H1 (cell line): ENCODE data around the gene UBB. TPM values are rescaled to one million over a fixed set of nuclear protein-coding genes. Genes with fewer than 3 reads are reported as not detected.
"Not testable (repeated sequence)": the region's sequence is repeated elsewhere in the genome, so short reads cannot be mapped to it uniquely, and the experiment has no call there.

Source experiments
- CTCF ChIA-PET: fragments of 300-600 bp; sonication (Branson Sonifier 250); formaldehyde crosslinking; loops from one replicate; lab custom pipeline; 2021; ENCODE audit not compliant: partially characterized antibody; lab: Charles Lee
- POLR2A ChIA-PET: fragments of 300-600 bp; sonication (Branson Sonifier 250); formaldehyde crosslinking; loops from one replicate; lab custom pipeline; 2021; ENCODE audit warnings: inconsistent platforms; ENCODE audit not compliant: partially characterized antibody; lab: Charles Lee
- DNase-seq, 2 experiments: peaks; one replicate each; pipeline versions ENCODE4 v3.0.0 to v3.0.0-alpha.2; 2010 to 2022; ENCODE audit warnings: low spot score in 2 of 2, low read depth in 1 of 2, mixed read lengths in 1 of 2
- FAIRE-seq: peaks from 2 replicates; lab custom pipeline; 2011; peaks lifted over from hg19 to GRCh38; lab: Jason Lieb, UNC
- H2AFZ ChIP-seq: 2 replicates; pipeline ENCODE4 v1.8.1; 2012; ENCODE audit warnings: low read length, inconsistent platforms
- H2AK5ac ChIP-seq: 2 replicates; pipeline ENCODE4 v1.6.1; 2013; ENCODE audit warnings: low read depth, low read length
- H2BK120ac ChIP-seq: replicated peaks from 2 replicates; pipeline ENCODE3; 2013; ENCODE audit warnings: low read depth, low read length, inconsistent platforms
- H2BK12ac ChIP-seq: 2 replicates; pipeline ENCODE4 v1.6.1; 2013; ENCODE audit warnings: low read depth, low read length
- H2BK15ac ChIP-seq: 2 replicates; pipeline ENCODE4 v1.6.1; 2013; ENCODE audit warnings: low read length
- H2BK20ac ChIP-seq: 2 replicates; pipeline ENCODE4 v1.6.1; 2013; ENCODE audit warnings: low read length
- H2BK5ac ChIP-seq: 2 replicates; pipeline ENCODE4 v1.6.1; 2013; ENCODE audit warnings: low read depth, low read length
- H3K14ac ChIP-seq: 2 replicates; pipeline ENCODE4 v1.6.1; 2013; ENCODE audit warnings: inconsistent platforms; ENCODE audit not compliant: insufficient read length
- H3K18ac ChIP-seq: 2 replicates; pipeline ENCODE4 v1.6.1; 2013; ENCODE audit warnings: low read length; ENCODE audit errors: extremely low read depth
- H3K23ac ChIP-seq: 2 replicates; pipeline ENCODE4 v1.6.1; 2013; ENCODE audit warnings: inconsistent platforms; ENCODE audit not compliant: insufficient read length
- H3K23me2 ChIP-seq: 2 replicates; pipeline ENCODE4 v1.6.1; 2013; ENCODE audit warnings: low read depth, low read length
- H3K27ac ChIP-seq: 2 replicates; pipeline ENCODE4 v1.6.1; 2011; ENCODE audit warnings: low read depth, low read length, inconsistent platforms
- H3K27me3 ChIP-seq, 4 experiments: replicated peaks in 1 of 4; 1 replicate in 1 of 4; 2 replicates in 3 of 4; pipeline versions ENCODE4 v1.6.1 to v1.8.1; 2011 to 2013; ENCODE audit warnings: low read length in 3 of 4, mild to moderate bottlenecking in 3 of 4, inconsistent platforms in 2 of 4, mixed read lengths in 2 of 4, moderate library complexity in 1 of 4; ENCODE audit not compliant: control insufficient read depth in 3 of 4, insufficient read depth in 3 of 4; ENCODE audit errors: extremely low read depth in 1 of 4
- H3K36me3 ChIP-seq, 4 experiments: 2 replicates each; pipeline versions ENCODE4 v1.6.1 to v1.8.1; 2011 to 2013; ENCODE audit warnings: mild to moderate bottlenecking in 4 of 4, low read length in 3 of 4, moderate library complexity in 2 of 4, control low read depth in 1 of 4, inconsistent platforms in 1 of 4; ENCODE audit not compliant: insufficient read depth in 4 of 4, control insufficient read depth in 2 of 4
- H3K4ac ChIP-seq: replicated peaks from 2 replicates; pipeline ENCODE3; 2013; ENCODE audit warnings: low read length, low read depth, mixed read lengths, inconsistent platforms; ENCODE audit not compliant: insufficient read length
- H3K4me1 ChIP-seq, 4 experiments: replicated peaks in 1 of 4; 1 replicate in 1 of 4; 2 replicates in 3 of 4; pipeline versions ENCODE4 v1.6.1 to v1.8.1; 2011 to 2013; ENCODE audit warnings: low read length in 3 of 4, inconsistent platforms in 2 of 4, mixed read lengths in 1 of 4; ENCODE audit not compliant: insufficient read depth in 4 of 4, control insufficient read depth in 3 of 4
- H3K4me2 ChIP-seq, 2 experiments: 2 replicates each; pipeline versions ENCODE4 v1.6.1 to v1.8.1; 2011 to 2013; ENCODE audit warnings: low read depth in 2 of 2, low read length in 2 of 2, control low read depth in 1 of 2, inconsistent platforms in 1 of 2, mild to moderate bottlenecking in 1 of 2; ENCODE audit not compliant: insufficient read depth in 1 of 2
- H3K4me3 ChIP-seq, 4 experiments: fragments of 200-600, 300-600 bp in 1 of 4; sonication (generic), shearing (Covaris generic), sonication (Bioruptor Twin) in 1 of 4; 2 replicates each; pipeline versions ENCODE4 v1.5.1 to v1.8.1; 2011 to 2016; ENCODE audit warnings: low read length in 4 of 4, low read depth in 3 of 4, control low read depth in 2 of 4, inconsistent platforms in 2 of 4, mild to moderate bottlenecking in 2 of 4, mixed read lengths in 1 of 4, moderate library complexity in 1 of 4; ENCODE audit not compliant: insufficient read depth in 2 of 4; ENCODE audit errors: extremely low read depth in 1 of 4
- H3K56ac ChIP-seq: replicated peaks from 2 replicates; pipeline ENCODE3; 2013; ENCODE audit warnings: low read depth, mild to moderate bottlenecking, mixed read lengths, low read length, inconsistent platforms; ENCODE audit not compliant: insufficient read length
- H3K79me1 ChIP-seq: 2 replicates; pipeline ENCODE4 v1.6.1; 2013; ENCODE audit warnings: low read depth, low read length, control low read depth
- H3K79me2 ChIP-seq, 2 experiments: 2 replicates each; pipeline versions ENCODE4 v1.6.1 to v1.8.1; 2012 to 2013; ENCODE audit warnings: low read length in 2 of 2, mild to moderate bottlenecking in 2 of 2, inconsistent platforms in 1 of 2; ENCODE audit not compliant: insufficient read depth in 2 of 2, control insufficient read depth in 1 of 2
- H3K9ac ChIP-seq, 4 experiments: replicated peaks in 1 of 4; 1 replicate in 1 of 4; 2 replicates in 3 of 4; pipeline versions ENCODE4 v1.6.1 to v1.8.1; 2011 to 2013; ENCODE audit warnings: low read depth in 3 of 4, low read length in 3 of 4, control low read depth in 2 of 4, mild to moderate bottlenecking in 2 of 4, moderate library complexity in 2 of 4, inconsistent platforms in 1 of 4; ENCODE audit errors: extremely low read depth in 1 of 4
- H3K9me3 ChIP-seq, 2 experiments: 2 replicates each; pipeline versions ENCODE4 v1.6.1 to v1.8.1; 2012 to 2013; ENCODE audit warnings: mild to moderate bottlenecking in 2 of 2, moderate library complexity in 2 of 2, control low read depth in 1 of 2, inconsistent platforms in 1 of 2, low read depth in 1 of 2, low read length in 1 of 2, mixed read lengths in 1 of 2; ENCODE audit not compliant: insufficient read depth in 2 of 2
- H4K20me1 ChIP-seq, 2 experiments: replicated peaks in 1 of 2; 2 replicates each; pipeline versions ENCODE3 to v1.8.1; 2011 to 2013; ENCODE audit warnings: inconsistent platforms in 2 of 2, low read length in 2 of 2, mild to moderate bottlenecking in 1 of 2; ENCODE audit not compliant: insufficient read depth in 2 of 2, control insufficient read depth in 1 of 2
- H4K5ac ChIP-seq: 2 replicates; pipeline ENCODE4 v1.6.1; 2013; ENCODE audit warnings: low read length, low read depth, mixed read lengths, inconsistent platforms; ENCODE audit not compliant: insufficient read length
- H4K8ac ChIP-seq: 2 replicates; pipeline ENCODE4 v1.8.0; 2013; ENCODE audit warnings: mild to moderate bottlenecking, moderate library complexity, low read length, inconsistent platforms; ENCODE audit not compliant: insufficient read depth; ENCODE audit errors: extremely low read depth
- H4K91ac ChIP-seq: replicated peaks from 2 replicates; pipeline ENCODE3; 2013; ENCODE audit warnings: low read length, mixed read lengths, inconsistent platforms; ENCODE audit not compliant: insufficient read length
- WGBS, 2 experiments: shearing (Covaris generic) in 1 of 2; methylation state at CpG; one replicate each; pipeline versions ENCODE4 v1.1.6 to v1.1.7; 2013 to 2015; ENCODE audit warnings: low lambda C conversion rate in 2 of 2, mixed read lengths in 2 of 2, inconsistent platforms in 1 of 2, low coverage in 1 of 2, missing lambda C conversion rate in 1 of 2; ENCODE audit not compliant: insufficient replicate concordance in 2 of 2, insufficient coverage in 1 of 2, insufficient read length in 1 of 2; ENCODE audit errors: extremely low coverage in 1 of 2, missing lambda C conversion rate in 1 of 2; 5-methylcytosine and 5-hydroxymethylcytosine counted together
- polyA plus RNA-seq, 7 experiments: library from polyadenylated mRNA; depleted of rRNA in 3 of 7; stranded (reverse) in 5 of 7; unstranded in 2 of 7; fragments of >200 nt in 5 of 7; fragments of 200-250 nt in 2 of 7; gene quantifications; 1 replicate in 5 of 7; 2 replicates in 1 of 7; 4 replicates in 1 of 7; pipeline versions ENCODE4 v1.2.1 to v1.2.3, GENCODE V29; 2011 to 2013; ENCODE audit warnings: missing spikeins in 2 of 7, mixed read lengths in 2 of 7
- total RNA-seq: library from RNA; stranded (reverse); fragmentation: NEBNext Ultra II Directional; extraction: Animal tissue kit (Norgen Biotek cat#: 25700); gene quantifications from 2 replicates; pipeline ENCODE4 v1.2.1, GENCODE V29; 2021

Gene UBB
- total and polyA plus RNA-seq, 2 of the 8 experiments (the other 6 are each of a cell fraction or from before 2014, with no cell fraction given), result 1,597 to 1,605 TPM

DNA sequence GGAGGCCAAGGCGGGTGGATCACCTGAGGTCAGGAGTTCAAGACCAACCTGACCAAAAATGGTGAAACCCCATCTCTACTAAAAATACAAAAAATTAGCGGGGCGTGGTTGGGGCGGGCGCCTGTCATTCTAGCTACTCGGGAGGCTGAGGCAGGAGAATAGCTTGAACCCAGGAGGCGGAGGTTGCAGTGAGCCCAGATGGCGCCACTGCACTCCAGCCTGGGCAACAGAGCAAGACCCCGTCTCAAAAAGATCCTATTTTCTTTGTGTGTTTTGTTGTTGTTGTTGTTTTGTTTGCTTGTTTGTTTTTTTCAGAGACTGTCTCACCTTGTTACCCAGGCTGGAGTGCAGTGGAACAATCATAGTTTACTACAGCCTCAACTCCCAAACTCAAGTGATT is 23.0 kb downstream of the UBB start:
- H3K23me2 ChIP-seq, H4K8ac ChIP-seq, H2BK20ac ChIP-seq, H3K9me3 ChIP-seq, H3K18ac ChIP-seq, H4K5ac ChIP-seq, H2BK120ac ChIP-seq, H3K36me3 ChIP-seq, FAIRE-seq, H2BK5ac ChIP-seq, H3K4me1 ChIP-seq, H3K27me3 ChIP-seq, H3K79me1 ChIP-seq, H3K27ac ChIP-seq, H3K79me2 ChIP-seq, H3K4me3 ChIP-seq, H3K4me2 ChIP-seq, H3K9ac ChIP-seq, H2BK12ac ChIP-seq, H2AFZ ChIP-seq, H4K91ac ChIP-seq, H3K14ac ChIP-seq, H3K23ac ChIP-seq, H4K20me1 ChIP-seq, H2AK5ac ChIP-seq, H3K4ac ChIP-seq, H2BK15ac ChIP-seq, DNase-seq, H3K56ac ChIP-seq: not testable (repeated sequence)
- WGBS, 2 experiments, result 95% methylated on average over 9 of the region's 9 CpGs; no CpG with 5 or more reads in 1 of the 2 experiments
- CTCF ChIA-PET, result interaction anchor here (0.5 to 3.6 kb wide), 5 partner anchors 9 to 118 kb away, joined by 3 to 17 read pairs (median 3); partner anchors contain the start of gene TRPV2
- POLR2A ChIA-PET, result interaction anchor here (1.3 to 2.4 kb wide), 2 partner anchors 35 to 40 kb away, joined by 4 to 6 read pairs; no protein-coding TSS in a partner anchor
